Natural killer cell (primary cell): ENCODE data around the gene KCTD18. TPM values are rescaled to one million over a fixed set of nuclear protein-coding genes. Genes with fewer than 3 reads are reported as not detected.
A peak's percentile ranks its signal among the peaks of the same experiment; 100 is the strongest.

Experiments
- ATAC-seq, 3 donors: fragments of 150-1000 bp in 2 of 3; fragments of 200-7000 bp in 1 of 3; cut with Tn5 transposase; 1 replicate in 1 of 3; 2 replicates in 2 of 3; pipeline ENCODE4 v1.10.0; 2021; ENCODE audit warnings: mild to moderate bottlenecking in 2 of 3, moderate library complexity in 2 of 3
- DNase-seq, 2 donors: peaks; one replicate each; pipeline versions ENCODE4 v3.0.0 to v3.0.0-alpha.2; 2013 to 2021; ENCODE audit warnings: mixed read lengths in 1 of 2
- H3K27ac ChIP-seq: one replicate; pipeline ENCODE4 v1.5.1; 2013; ENCODE audit warnings: mild to moderate bottlenecking, low read length
- H3K27me3 ChIP-seq: one replicate; pipeline ENCODE4 v1.6.1; 2013; ENCODE audit warnings: low read length; ENCODE audit not compliant: control insufficient read depth, insufficient read depth
- H3K36me3 ChIP-seq: one replicate; pipeline ENCODE4 v1.6.1; 2013; ENCODE audit warnings: low read length; ENCODE audit not compliant: control insufficient read depth, insufficient read depth
- H3K4me1 ChIP-seq: one replicate; pipeline ENCODE4 v1.6.1; 2013; ENCODE audit warnings: low read length; ENCODE audit not compliant: control insufficient read depth, insufficient read depth
- H3K4me3 ChIP-seq: one replicate; pipeline ENCODE4 v1.5.1; 2013; ENCODE audit warnings: low read length
- H3K9me3 ChIP-seq: one replicate; pipeline ENCODE4 v1.6.1; 2013; ENCODE audit warnings: low read length; ENCODE audit not compliant: control insufficient read depth, insufficient read depth
- H3K27ac Mint-ChIP-seq, 2 donors: one replicate each; pipeline ENCODE4 v1.8.0; 2022; ENCODE audit warnings: mild to moderate bottlenecking in 2 of 2, mixed read lengths in 2 of 2, moderate library complexity in 1 of 2
- H3K27me3 Mint-ChIP-seq, 2 donors: one replicate each; pipeline ENCODE4 v1.8.0; 2022; ENCODE audit warnings: low read depth in 2 of 2, mixed read lengths in 2 of 2
- H3K36me3 Mint-ChIP-seq: one replicate; pipeline ENCODE4 v1.8.0; 2022; ENCODE audit warnings: mixed read lengths
- H3K4me1 Mint-ChIP-seq, 2 donors: one replicate each; pipeline ENCODE4 v1.8.0; 2022; ENCODE audit warnings: mixed read lengths in 2 of 2
- H3K4me3 Mint-ChIP-seq: one replicate; pipeline ENCODE4 v1.8.0; 2022; ENCODE audit warnings: mild to moderate bottlenecking, moderate library complexity, mixed read lengths
- H3K9me3 Mint-ChIP-seq, 2 donors: one replicate each; pipeline ENCODE4 v1.8.0; 2022; ENCODE audit warnings: mixed read lengths in 2 of 2
- CTCF ChIP-seq: fragments of 200-600 bp; IDR thresholded peaks from one replicate; pipeline ENCODE4 v1.8.0; 2022; ENCODE audit warnings: antibody characterized with exemption
- WGBS: methylation state at CpG from one replicate; pipeline ENCODE4 v1.1.7; 2013; ENCODE audit warnings: missing lambda C conversion rate; ENCODE audit not compliant: insufficient coverage; 5-methylcytosine and 5-hydroxymethylcytosine counted together
- intact Hi-C: fragments of 100-400 bp; cut with micrococcal nuclease; formaldehyde crosslinking; loops from one replicate; pipeline ENCODE4 v1.14.2; 2022
- total RNA-seq, 4 donors: library from RNA; stranded (reverse); fragments of 120-200 nt in 1 of 4; gene quantifications; one replicate each; pipeline versions ENCODE4 v1.2.3 to v1.2.4, GENCODE V29; 2013 to 2022

Gene KCTD18
- total RNA-seq, 3 donors from 2014 or later (not counting 1 experiment from before 2014, with no cell fraction given), result 16.1 to 21.3 (median 20.9) TPM

- ATAC-seq (peak; percentile 99 to 100 (median 99)), DNase-seq (peak; percentile 92 to 97)
- H3K27me3 ChIP-seq, result no peaks in the 10 kb centered on the region
- no peak for TF ChIP-seq CTCF
- peak within 1 kb of the TSS; percentile 70 for H3K27ac ChIP-seq
- WGBS, result under 1% methylated on average over 56 of the region's 56 CpGs
- peaks cover 7% of the 10 kb centered on the region for H3K4me1 ChIP-seq
- no peaks in the 10 kb centered on the region for H3K36me3 Mint-ChIP-seq
- peak within 1 kb of the TSS; percentile 85 for H3K27ac Mint-ChIP-seq
- H3K27me3 Mint-ChIP-seq, result peaks cover 2 to 7% of the 10 kb centered on the region in 2 donors
- no peaks in the 10 kb centered on the region for H3K9me3 Mint-ChIP-seq
- H3K4me3 ChIP-seq, result peak within 1 kb of the TSS; percentile 94
- H3K4me1 Mint-ChIP-seq, result peaks cover 9 to 10% of the 10 kb centered on the region in 2 donors
- H3K36me3 ChIP-seq, result no peaks in the 10 kb centered on the region
- H3K4me3 Mint-ChIP-seq, result peak within 1 kb of the TSS; percentile 92
- intact Hi-C loops, result loop anchor here (1.0 to 5.0 kb wide), 2 partner anchors 285 to 336 kb away; partner anchors contain the start of genes BZW1 and CLK1
- no peaks in the 10 kb centered on the region for H3K9me3 ChIP-seq
Measured at GRCh38 chr2:200525882-200526651, 16.2 kb upstream of the KCTD18 start, which contains the start of gene SGO2. Gene SGO2, plus strand, starts transcription at chr2:200526207. Its CDS starts 6,769 bp downstream, at chr2:200532976.

GRCh38 chr2:200525551-200525881 is 15.6 kb upstream of the KCTD18 start:
- WGBS, result 42% methylated on average over 6 of the region's 7 CpGs
- Histone ChIP-seq H3K36me3 (no peaks in the 10 kb centered on the region), H3K4me3 (peak overlapping the region; percentile 94), H3K9me3 (no peaks in the 10 kb centered on the region), H3K27me3 (no peaks in the 10 kb centered on the region), H3K4me1 (peaks cover 7% of the 10 kb centered on the region), H3K27ac (peak overlapping the region; percentile 70)
- intact Hi-C loops, result loop anchor here (5.0 kb wide), 1 partner anchor 337 kb away; the partner anchor contains the start of gene CLK1
- no peak for DNase-seq
- Mint-ChIP-seq H3K36me3 (no peaks in the 10 kb centered on the region), H3K4me3 (peak overlapping the region; percentile 92), H3K4me1 (peaks cover 9 to 10% of the 10 kb centered on the region in 2 donors), H3K27ac (peak overlapping the region; percentile 85), H3K27me3 (peaks cover 2 to 7% of the 10 kb centered on the region in 2 donors), H3K9me3 (no peaks in the 10 kb centered on the region)
- no peak for TF ChIP-seq CTCF
- no peak for ATAC-seq

GRCh38 chr2:200525066-200525465 is 15.2 kb upstream of the KCTD18 start:
- 83% methylated on average over 2 of the region's 2 CpGs for WGBS
- H3K4me3 ChIP-seq, result no peak overlapping the region
- no peaks in the 10 kb centered on the region for H3K36me3 ChIP-seq
- H3K27me3 Mint-ChIP-seq, result peaks cover 2 to 7% of the 10 kb centered on the region in 2 donors
- H3K27me3 ChIP-seq, result no peaks in the 10 kb centered on the region
- H3K36me3 Mint-ChIP-seq, result no peaks in the 10 kb centered on the region
- TF ChIP-seq CTCF, result no peak
- H3K9me3 ChIP-seq, result no peaks in the 10 kb centered on the region
- ATAC-seq (no peak), DNase-seq (no peak)
- H3K27ac ChIP-seq, result no peak overlapping the region
- H3K4me3 Mint-ChIP-seq, result peak overlapping the region; percentile 92
- H3K27ac Mint-ChIP-seq, result no peak overlapping the region
- intact Hi-C loops, result loop anchor here (5.0 kb wide), 1 partner anchor 337 kb away; the partner anchor contains the start of gene CLK1
- peaks cover 7% of the 10 kb centered on the region for H3K4me1 ChIP-seq
- H3K9me3 Mint-ChIP-seq, result no peaks in the 10 kb centered on the region
- peaks cover 9 to 10% of the 10 kb centered on the region in 2 donors for H3K4me1 Mint-ChIP-seq
